HG02588 (cell line): Measurements from ENCODE around the gene BTNL8.

Experiments used
- ATAC-seq: cut with Tn5 transposase; IDR thresholded peaks from one replicate; pipeline ENCODE4 v1.9.1; 2021; ENCODE audit warnings: mild to moderate bottlenecking, moderate library complexity; ENCODE audit not compliant: unreplicated experiment

Gene BTNL8

DNA sequence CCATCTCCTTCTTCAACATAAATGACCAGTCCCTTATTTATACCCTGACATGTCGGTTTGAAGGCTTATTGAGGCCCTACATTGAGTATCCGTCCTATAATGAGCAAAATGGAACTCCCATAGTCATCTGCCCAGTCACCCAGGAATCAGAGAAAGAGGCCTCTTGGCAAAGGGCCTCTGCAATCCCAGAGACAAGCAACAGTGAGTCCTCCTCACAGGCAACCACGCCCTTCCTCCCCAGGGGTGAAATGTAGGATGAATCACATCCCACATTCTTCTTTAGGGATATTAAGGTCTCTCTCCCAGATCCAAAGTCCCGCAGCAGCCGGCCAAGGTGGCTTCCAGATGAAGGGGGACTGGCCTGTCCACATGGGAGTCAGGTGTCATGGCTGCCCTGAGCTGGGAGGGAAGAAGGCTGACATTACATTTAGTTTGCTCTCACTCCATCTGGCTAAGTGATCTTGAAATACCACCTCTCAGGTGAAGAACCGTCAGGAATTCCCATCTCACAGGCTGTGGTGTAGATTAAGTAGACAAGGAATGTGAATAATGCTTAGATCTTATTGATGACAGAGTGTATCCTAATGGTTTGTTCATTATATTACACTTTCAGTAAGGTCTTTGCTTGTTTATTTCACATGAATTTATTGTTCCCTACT is 51.5 kb downstream of the BTNL8 start:
- no peak for ATAC-seq

DNA sequence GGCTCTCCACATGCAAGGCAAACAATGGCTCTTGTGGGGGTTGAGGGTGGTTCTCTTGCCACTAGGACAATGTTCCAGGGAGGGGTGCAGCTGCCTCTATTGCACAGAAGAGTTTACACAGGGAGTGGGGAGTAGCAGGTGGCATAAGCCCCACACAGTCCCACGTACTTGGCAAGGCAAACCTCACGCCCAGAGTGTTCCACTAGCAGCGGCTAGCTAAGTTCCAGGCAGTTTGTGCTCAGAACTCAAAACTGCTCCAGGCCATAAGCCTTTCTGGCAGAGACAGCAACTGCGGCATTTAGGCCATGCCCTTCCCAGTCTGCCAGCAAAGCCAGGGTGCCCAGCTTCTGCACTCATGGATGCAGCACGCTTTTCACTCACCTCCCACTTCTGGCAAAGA is 60.7 kb downstream of the BTNL8 start:
- no peak for ATAC-seq

DNA sequence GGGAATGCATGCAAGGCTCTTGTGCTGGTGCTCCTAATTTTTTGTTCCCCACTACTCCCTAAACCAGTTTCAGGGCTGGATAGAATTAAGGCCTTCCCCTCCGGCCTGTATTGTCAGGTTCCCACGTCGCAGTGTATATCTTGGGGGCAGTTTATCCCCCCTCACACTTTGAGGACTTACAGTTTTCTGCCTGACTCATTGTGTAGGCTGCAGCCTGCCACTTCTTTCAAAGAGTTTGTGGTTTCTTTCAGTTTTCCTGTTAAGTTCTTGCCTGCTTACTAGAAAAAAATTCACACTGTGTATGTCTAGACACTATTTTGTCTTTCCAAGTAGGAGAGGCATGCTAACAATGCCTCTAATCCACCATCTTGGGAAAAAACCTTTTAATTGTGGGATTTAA is 61.2 kb downstream of the BTNL8 start:
- ATAC-seq, result no peak

DNA sequence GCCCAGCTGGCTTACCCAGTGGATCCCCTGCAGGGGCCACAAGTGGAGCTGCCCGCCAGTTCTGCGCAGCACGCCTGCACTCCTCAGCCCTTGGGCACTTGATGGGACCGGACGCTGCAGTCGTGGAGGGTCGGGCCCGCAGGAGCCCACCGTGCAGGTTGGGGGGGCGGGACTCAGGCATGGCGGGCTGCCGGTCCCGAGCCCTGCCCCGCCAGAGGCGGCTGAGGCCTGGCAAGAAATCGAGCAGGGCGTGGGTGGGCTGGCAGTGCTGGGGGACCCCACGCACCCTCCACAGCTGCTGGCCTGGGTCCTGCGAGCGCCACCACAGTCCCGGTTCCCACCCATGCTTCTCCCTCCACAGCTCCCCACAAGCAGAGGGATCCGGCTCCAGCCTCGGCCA is 70.4 kb downstream of the BTNL8 start:
- ATAC-seq, result no peak

DNA sequence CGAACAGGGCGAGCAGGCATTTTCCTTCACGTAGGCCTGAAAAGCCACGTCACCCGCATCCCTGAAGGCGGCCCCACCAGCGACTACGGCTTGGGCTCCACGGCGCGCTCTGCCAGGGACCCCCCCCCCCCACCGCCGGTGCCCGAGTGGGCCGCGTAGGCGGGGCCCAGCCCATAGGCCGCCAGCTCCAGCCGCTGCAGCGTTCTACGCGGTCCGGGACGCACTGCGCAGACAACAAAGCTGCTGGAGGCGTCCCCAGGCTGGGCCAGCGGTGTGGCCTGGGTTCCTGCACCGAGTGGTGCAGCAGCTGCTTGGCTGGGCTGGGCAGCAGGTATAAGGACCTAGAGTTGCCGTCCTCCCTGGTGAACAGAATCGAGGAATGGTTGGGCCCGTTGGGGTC is 71.4 kb downstream of the BTNL8 start:
- ATAC-seq, result no peak

DNA sequence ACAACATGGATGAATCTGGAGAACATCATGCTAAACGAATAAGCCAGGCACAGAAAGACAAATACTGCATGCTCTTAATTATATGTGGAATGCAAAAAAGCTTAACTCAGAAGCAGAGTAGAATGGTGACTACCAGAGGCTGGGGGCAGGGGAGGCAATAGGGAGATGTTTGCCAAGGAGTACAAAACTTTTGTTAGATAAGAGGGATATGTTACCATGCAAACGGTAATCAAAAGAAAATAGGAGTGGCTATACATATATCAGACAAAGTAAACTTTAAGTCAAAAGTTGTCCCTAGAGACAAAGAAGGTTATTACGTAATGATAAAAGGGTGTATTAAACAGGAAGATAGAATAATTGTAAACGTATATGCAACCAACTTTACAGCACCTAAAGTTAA is 71.9 kb downstream of the BTNL8 start:
- no peak for ATAC-seq

DNA sequence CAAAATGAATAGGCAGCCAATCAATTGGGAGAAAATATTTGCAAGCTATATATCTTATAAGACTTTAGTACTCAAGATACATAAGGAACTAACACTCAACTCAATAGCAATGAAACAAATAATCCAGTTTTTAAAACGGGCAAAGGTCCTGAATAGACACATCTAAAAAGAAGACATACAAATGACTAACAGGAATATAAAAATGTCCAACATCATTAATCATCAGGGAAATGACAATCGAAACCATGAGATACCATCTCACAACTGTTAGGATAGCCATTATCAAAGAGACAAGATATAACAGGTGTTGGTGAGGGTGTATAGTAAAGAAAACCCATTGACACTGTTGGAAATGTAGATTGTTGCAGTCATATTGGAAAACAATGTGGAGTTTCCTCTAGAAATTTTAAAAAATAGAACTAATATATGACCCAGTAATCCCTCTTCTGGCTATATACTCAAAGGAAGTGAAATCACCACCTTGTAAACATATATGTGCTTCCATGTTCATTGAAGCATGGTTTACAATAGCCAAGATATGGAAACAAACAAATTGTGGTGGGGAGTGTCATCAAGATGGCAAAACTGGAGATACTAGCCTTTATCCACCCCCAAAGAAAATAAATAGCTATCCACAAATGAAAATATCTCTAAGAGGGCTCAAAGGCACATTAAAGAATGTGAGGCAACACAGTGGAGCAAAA is 75.8 kb downstream of the BTNL8 start:
- no peak for ATAC-seq

DNA sequence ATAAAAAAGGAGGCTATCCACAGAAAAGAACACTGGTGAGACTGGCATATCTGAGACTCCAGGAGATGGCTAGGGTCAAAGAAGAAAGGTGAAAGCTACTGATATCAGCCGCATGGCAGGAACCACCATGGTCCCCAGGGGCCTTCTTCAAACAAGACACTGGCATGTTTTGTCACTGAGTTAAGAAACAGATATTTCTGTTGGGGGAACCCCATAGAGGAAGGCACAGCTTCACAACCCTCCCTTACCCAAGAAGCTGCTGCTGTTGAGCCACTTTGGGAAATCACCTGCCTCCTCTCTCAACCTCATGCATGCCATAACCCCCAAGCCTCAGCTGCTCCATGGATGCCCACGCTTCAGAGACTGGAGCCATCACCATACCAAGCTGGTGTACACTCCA is 76.4 kb downstream of the BTNL8 start:
- ATAC-seq, result peak; percentile 99

DNA sequence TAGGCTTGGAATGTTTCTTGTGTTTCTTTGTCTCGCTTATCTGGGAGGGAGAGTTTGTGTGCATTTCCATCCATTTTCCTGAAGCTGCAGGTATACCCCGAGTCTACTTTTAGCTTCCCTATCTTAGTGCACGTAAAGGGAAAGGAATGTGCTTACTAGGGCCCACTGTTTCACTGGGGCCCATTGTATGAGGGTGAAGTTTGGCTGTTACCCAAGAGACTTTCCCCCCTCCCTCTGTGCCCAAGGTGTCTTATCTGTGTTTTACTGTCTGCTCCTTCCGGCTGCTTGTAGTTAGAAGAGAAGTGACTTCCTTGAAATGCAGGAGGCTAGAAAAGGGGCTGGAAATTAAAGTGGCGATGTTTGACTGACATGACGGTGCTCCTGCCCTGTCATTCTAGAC is 77.6 kb downstream of the BTNL8 start:
- no peak for ATAC-seq

DNA sequence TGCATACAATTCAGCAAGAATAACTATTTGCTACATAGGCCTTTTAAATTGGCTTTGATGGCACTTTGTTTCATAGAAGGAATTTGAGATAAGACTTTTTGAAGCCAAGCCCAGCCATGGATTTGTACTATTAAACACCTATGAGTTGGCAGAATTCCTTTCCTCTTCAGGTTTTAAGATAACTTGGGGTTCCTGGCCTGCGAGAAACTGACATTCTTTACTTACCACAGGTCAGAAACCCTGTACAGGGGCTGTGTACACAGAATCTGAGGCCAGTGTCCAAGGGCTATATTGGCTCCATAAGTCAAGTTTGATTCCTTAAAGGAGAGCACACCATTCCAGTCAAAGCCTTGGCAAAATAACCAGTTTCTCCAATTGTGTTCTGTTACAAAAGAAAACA is 78.9 kb downstream of the BTNL8 start:
- ATAC-seq, result no peak

DNA sequence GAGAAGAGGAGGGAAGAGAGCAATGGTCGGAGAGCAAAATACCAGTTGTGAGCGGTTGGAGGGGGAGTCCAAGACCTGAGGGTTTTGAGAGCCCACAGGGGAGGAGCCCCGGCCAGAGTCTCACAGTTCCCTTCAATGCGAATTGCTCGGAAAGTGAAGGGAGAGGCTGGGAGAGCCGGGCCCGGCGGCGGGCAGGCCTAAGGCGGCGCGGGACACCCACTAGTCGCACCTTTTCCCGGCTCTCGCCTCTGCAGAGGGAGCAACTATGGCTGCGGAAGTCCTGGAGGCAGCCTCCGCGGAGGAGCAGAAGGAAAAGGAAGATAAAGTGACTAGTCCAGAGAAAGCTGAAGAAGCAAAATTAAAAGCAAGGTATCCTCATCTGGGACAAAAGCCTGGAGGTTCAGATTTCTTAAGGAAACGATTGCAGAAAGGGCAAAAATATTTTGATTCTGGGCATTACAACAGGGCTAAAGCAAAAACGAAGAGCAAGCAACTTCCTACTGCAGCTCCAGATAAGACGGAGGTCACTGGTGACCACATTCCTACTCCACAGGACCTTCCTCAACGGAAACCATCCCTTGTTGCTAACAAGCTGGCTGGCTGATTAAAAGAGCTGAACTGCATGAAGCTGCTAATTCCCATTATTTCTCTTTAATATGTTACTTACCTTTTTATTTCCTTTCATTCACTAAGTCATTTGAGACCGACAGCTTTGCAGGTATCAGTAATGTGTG is 83.2 kb downstream of the BTNL8 start:
- no peak for ATAC-seq

DNA sequence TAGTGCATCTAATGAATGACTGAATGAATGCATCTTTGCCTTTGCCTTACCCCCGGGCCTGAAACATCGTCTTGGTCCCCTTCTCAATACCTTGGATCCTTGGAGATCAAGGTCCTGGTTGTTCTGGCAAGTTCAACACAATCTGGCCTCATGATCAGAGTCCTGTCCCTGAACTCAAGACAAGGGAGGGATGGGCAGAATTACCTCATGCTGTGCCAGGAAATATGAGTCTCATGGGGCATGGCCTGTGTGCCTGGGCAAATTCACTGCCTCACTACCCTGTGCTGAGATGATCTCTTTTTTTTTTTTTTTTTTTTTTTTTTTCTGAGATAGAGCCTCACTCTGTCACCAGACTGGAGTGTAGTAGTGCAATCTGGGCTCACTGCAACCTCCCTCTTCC is 89.1 kb downstream of the BTNL8 start:
- ATAC-seq, result no peak

DNA sequence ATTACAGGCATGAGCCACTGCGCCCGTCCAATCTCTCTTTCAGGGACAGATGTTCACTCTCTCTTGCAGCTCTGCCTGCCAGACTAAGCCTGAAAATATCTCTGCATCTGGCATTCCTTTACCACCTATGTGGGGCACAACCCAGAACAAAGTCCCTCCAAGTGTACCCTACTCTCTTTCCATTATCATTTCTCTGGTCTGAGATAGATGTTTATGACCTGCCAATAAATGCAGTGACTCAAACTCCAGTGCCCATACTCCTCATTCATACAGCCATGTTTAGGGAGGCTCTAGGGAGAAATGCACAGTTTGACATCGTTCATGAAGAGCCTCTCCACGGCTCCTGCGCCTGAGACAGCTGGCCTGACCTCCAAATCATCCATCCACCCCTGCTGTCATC is 89.6 kb downstream of the BTNL8 start, which contains the start of gene BTNL3:
Gene BTNL3, plus strand, starts transcription at position 255 of the 400 bp plus-strand sequence. CDS start 183 bp downstream, outside the sequence.
- no peak for ATAC-seq

DNA sequence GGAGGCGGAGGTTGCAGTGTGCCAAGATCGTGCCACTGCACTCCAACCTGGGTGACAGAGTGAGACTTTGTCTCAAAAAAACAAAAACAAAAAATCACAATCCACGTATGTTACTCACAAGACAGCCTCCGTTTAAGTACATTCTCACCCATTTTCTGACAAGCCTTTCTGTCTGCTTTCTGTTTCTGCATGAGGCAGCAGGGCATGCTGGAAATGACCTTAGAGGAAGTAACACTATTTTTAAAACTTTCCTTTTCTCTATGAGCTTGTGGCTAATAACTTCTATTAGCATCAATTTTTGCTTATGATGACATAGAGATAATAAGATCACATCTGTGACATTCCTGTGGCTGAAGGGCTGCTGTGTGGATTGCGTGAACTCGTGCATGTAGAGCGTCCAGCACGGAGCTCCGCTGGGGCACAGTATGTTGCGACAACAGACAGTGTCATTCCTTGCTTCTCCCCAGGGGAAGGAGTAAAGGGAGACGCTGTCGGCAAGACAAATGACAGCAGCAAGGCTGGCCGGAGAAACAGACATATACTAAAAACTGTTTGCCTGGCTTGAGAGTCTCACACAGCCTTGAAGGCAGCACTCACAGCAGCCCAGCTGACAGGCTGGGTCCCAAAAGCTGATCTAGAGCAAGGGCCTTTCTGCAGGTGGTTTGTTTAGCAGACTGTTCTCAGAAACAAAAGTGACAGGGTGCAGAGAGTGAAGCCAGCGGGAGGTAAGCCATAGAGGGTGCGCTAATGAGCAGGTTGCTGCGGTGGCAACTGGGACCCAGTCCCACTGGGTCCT is 91.3 kb downstream of the BTNL8 start:
- ATAC-seq, result peak; percentile 54

DNA sequence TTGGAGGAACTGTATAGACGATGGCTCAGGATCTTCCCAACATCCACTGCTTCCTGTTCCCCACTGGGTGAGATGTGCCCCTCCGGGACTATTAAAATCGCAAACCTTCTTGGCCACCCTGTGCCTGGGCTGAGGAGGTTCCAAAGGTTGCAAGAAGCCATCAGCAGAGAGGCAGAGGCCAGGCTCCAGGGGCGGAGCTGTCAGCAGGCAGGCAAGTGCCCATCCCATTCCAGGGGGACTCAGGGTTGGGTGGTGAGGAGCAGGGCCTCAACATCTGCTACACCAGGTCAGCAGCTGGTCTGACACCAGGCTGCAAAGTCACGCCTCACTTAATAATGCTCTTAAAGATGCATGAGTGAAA is 91.9 kb downstream of the BTNL8 start:
- ATAC-seq, result no peak
